SK-N-SH (cell line): Measurements from ENCODE around the gene RFNG. TPM values are rescaled to one million over a fixed set of nuclear protein-coding genes. Genes with fewer than 3 reads are reported as not detected.

Source experiments
- CTCF ChIA-PET: fragments of 300-600, 350-600 bp; formaldehyde crosslinking; extraction: SDS; loops from one replicate; lab custom pipeline; 2021; lab: Yijun Ruan, JAX
- POLR2A ChIA-PET: fragments of 350-600 bp; sonication (Branson Sonifier 250); formaldehyde crosslinking; extraction: SDS; loops from one replicate; lab custom pipeline; 2020; ENCODE audit warnings: antibody characterized with exemption, inconsistent platforms; lab: Yijun Ruan, JAX
- DNase-seq: peaks from one replicate; pipeline ENCODE4 v3.0.0; 2012
- H2AFZ ChIP-seq: fragments of 200-600 bp; sonication (generic); 2 replicates; pipeline ENCODE4 v1.8.1; 2016; ENCODE audit warnings: antibody characterized with exemption, mild to moderate bottlenecking, low read depth
- H3F3A ChIP-seq: fragments of 200-600 bp; sonication (generic); replicated peaks from 2 replicates; pipeline ENCODE3; 2016; ENCODE audit warnings: antibody characterized with exemption, mild to moderate bottlenecking; ENCODE audit not compliant: insufficient read depth
- H3K27ac ChIP-seq, 2 experiments: fragments of 200-500 bp in 1 of 2; fragments of 200-600 bp in 1 of 2; sonication (Bioruptor generic) in 1 of 2; sonication (generic), shearing (Covaris generic) in 1 of 2; 2 replicates each; pipeline versions ENCODE4 v1.5.1 to v1.6.1; 2014 to 2016; ENCODE audit warnings: low read depth in 2 of 2, inconsistent platforms in 1 of 2, low read length in 1 of 2, mild to moderate bottlenecking in 1 of 2, mixed read lengths in 1 of 2
- H3K27me3 ChIP-seq: fragments of 200-600 bp; sonication (generic), shearing (Covaris generic); 2 replicates; pipeline ENCODE4 v1.6.1; 2016; ENCODE audit warnings: mixed run types; ENCODE audit not compliant: insufficient read depth
- H3K36me3 ChIP-seq, 2 experiments: fragments of 200-500 bp in 1 of 2; fragments of 200-600 bp in 1 of 2; sonication (Bioruptor generic) in 1 of 2; sonication (generic) in 1 of 2; replicated peaks in 1 of 2; 2 replicates each; pipeline versions ENCODE3 to v1.5.1; 2014 to 2016; ENCODE audit warnings: low read length in 1 of 2, mild to moderate bottlenecking in 1 of 2; ENCODE audit not compliant: insufficient read depth in 2 of 2, control insufficient read depth in 1 of 2
- H3K4me1 ChIP-seq, 2 experiments: fragments of 200-500 bp in 1 of 2; fragments of 200-600 bp in 1 of 2; sonication (Bioruptor generic) in 1 of 2; sonication (generic), shearing (Covaris generic) in 1 of 2; 2 replicates each; pipeline versions ENCODE4 v1.5.1 to v1.6.1; 2014 to 2016; ENCODE audit warnings: low read depth in 1 of 2, low read length in 1 of 2, mixed run types in 1 of 2; ENCODE audit not compliant: insufficient read depth in 2 of 2, control insufficient read depth in 1 of 2
- H3K4me2 ChIP-seq: fragments of 200-600 bp; sonication (generic), shearing (Covaris generic); 2 replicates; pipeline ENCODE4 v1.6.1; 2017; ENCODE audit warnings: mixed run types
- H3K4me3 ChIP-seq, 2 experiments: fragments of 200-500 bp in 1 of 2; fragments of 200-600 bp in 1 of 2; sonication (Bioruptor generic) in 1 of 2; sonication (generic), shearing (Covaris generic) in 1 of 2; 2 replicates each; pipeline versions ENCODE4 v1.5.1 to v1.8.1; 2014 to 2016; ENCODE audit warnings: low read depth in 2 of 2, inconsistent platforms in 1 of 2, low read length in 1 of 2, mild to moderate bottlenecking in 1 of 2, mixed read lengths in 1 of 2, moderate library complexity in 1 of 2
- H3K79me2 ChIP-seq: fragments of 200-600 bp; sonication (generic); 2 replicates; pipeline ENCODE4 v1.8.1; 2017; ENCODE audit warnings: mild to moderate bottlenecking; ENCODE audit not compliant: insufficient read depth
- H3K9ac ChIP-seq: fragments of 200-600 bp; sonication (generic); 2 replicates; pipeline ENCODE4 v1.6.1; 2017; ENCODE audit warnings: mixed run types
- H3K9me2 ChIP-seq: fragments of 200-600 bp; sonication (generic); 2 replicates; pipeline ENCODE4 v1.6.1; 2017; ENCODE audit warnings: mixed run types
- H3K9me3 ChIP-seq: fragments of 200-600 bp; sonication (generic); 2 replicates; pipeline ENCODE4 v1.6.1; 2017; ENCODE audit warnings: mixed run types, mild to moderate bottlenecking, moderate library complexity
- H4K20me1 ChIP-seq: fragments of 200-600 bp; sonication (generic); 2 replicates; pipeline ENCODE4 v1.6.1; 2017; ENCODE audit warnings: mild to moderate bottlenecking, mixed run types; ENCODE audit not compliant: insufficient read depth
- CHD2 ChIP-seq: fragments of 150-350 bp; IDR thresholded peaks from 2 replicates; pipeline ENCODE4 v1.6.1; 2018; ENCODE audit warnings: low read length; ENCODE audit not compliant: partially characterized antibody
- ELF1 ChIP-seq: IDR thresholded peaks from 2 replicates; pipeline ENCODE4 v1.4.0; 2012
- FOXJ3 ChIP-seq: sonication (generic); formaldehyde crosslinking; IDR thresholded peaks from 2 replicates; pipeline ENCODE4 v1.5.1; 2020; ENCODE audit warnings: mild to moderate bottlenecking, missing genetic modification reagents
- GABPA ChIP-seq: IDR thresholded peaks from 2 replicates; pipeline ENCODE4 v1.4.0; 2012; ENCODE audit warnings: low read depth, mild to moderate bottlenecking
- JUND ChIP-seq: IDR thresholded peaks from 2 replicates; pipeline ENCODE4 v1.4.0; 2012
- NFIC ChIP-seq: IDR thresholded peaks from 2 replicates; pipeline ENCODE4 v1.4.0; 2012; ENCODE audit warnings: borderline replicate concordance
- RAD21 ChIP-seq: IDR thresholded peaks from 2 replicates; pipeline ENCODE4 v1.6.1; 2012; ENCODE audit warnings: mild to moderate bottlenecking, low read length
- RXRA ChIP-seq: IDR thresholded peaks from 2 replicates; pipeline ENCODE4 v1.4.0; 2012; ENCODE audit warnings: low read depth, mild to moderate bottlenecking, borderline replicate concordance
- SMC3 ChIP-seq: IDR thresholded peaks from 2 replicates; pipeline ENCODE4 v1.6.1; 2012; ENCODE audit warnings: low read depth, low read length, improper control_type of control experiment
- USF2 ChIP-seq: fragments of 150-350 bp; IDR thresholded peaks from 2 replicates; pipeline ENCODE4 v1.6.1; 2017; ENCODE audit warnings: antibody characterized with exemption, low read length, low read depth, borderline replicate concordance
- WGBS: methylation state at CpG from one replicate; pipeline ENCODE4 v1.1.6; 2017; ENCODE audit warnings: low lambda C conversion rate; 5-methylcytosine and 5-hydroxymethylcytosine counted together
- polyA plus RNA-seq, 3 experiments: library from polyadenylated mRNA; depleted of rRNA; stranded (reverse); fragments of >200 nt; gene quantifications; 2 replicates each; pipeline ENCODE4 v1.2.3, GENCODE V29; 2012
- TF ChIP-seq, protein P1 (sequence below): IDR thresholded peaks from 2 replicates; pipeline ENCODE4 v1.4.0; 2012; ENCODE audit warnings: low read depth, borderline replicate concordance

Gene RFNG
- polyA plus RNA-seq, 1 of the 3 experiments (the other 2 are of a cell fraction), result 68.6 TPM

GRCh38 chr17:82092628-82092994 is 41.0 kb upstream of the RFNG start:
- H3K4me3 ChIP-seq, result no peak overlapping the region
- no peaks in the 10 kb centered on the region for H3K9me3 ChIP-seq
- TF ChIP-seq GABPA (no peak), JUND (no peak), RXRA (no peak), FOXJ3 (CRISPR knock-in tag) (no peak), ELF1 (no peak), NFIC (no peak), RAD21 (no peak), SMC3 (no peak), USF2 (no peak)
- TF ChIP-seq, protein P1, sequence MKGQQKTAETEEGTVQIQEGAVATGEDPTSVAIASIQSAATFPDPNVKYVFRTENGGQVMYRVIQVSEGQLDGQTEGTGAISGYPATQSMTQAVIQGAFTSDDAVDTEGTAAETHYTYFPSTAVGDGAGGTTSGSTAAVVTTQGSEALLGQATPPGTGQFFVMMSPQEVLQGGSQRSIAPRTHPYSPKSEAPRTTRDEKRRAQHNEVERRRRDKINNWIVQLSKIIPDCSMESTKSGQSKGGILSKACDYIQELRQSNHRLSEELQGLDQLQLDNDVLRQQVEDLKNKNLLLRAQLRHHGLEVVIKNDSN, result no peak
- TF ChIP-seq, all 33 proteins: peak for 0
- POLR2A ChIA-PET, result interaction anchor here (0.6 kb wide), 1 partner anchor 9 kb away, joined by 5 read pairs; no protein-coding TSS in a partner anchor
- H3K9me2 ChIP-seq, result no peaks in the 10 kb centered on the region
- no peak overlapping the region for H3K27ac ChIP-seq
- no peaks in the 10 kb centered on the region for H3F3A ChIP-seq
- H2AFZ ChIP-seq, result no peak overlapping the region
- DNase-seq, result no peak
- H3K36me3 ChIP-seq, result peaks cover 34 to 80% of the 10 kb centered on the region in 2 experiments
- 92% methylated on average over 6 of the region's 20 CpGs for WGBS
- no peaks in the 10 kb centered on the region for H3K27me3 ChIP-seq
- peaks cover 23% of the 10 kb centered on the region for H4K20me1 ChIP-seq
- no peak overlapping the region for H3K9ac ChIP-seq
- H3K4me1 ChIP-seq, result peaks cover 10 to 13% of the 10 kb centered on the region in 2 experiments; a peak in 1 of 4 replicates
- CTCF ChIA-PET, result interaction anchor here (1.0 to 4.3 kb wide), 2 partner anchors 26 to 63 kb away, joined by 4 to 22 read pairs; no protein-coding TSS in a partner anchor
- peaks cover 32% of the 10 kb centered on the region for H3K79me2 ChIP-seq
- H3K4me2 ChIP-seq, result no peak overlapping the region

DNA sequence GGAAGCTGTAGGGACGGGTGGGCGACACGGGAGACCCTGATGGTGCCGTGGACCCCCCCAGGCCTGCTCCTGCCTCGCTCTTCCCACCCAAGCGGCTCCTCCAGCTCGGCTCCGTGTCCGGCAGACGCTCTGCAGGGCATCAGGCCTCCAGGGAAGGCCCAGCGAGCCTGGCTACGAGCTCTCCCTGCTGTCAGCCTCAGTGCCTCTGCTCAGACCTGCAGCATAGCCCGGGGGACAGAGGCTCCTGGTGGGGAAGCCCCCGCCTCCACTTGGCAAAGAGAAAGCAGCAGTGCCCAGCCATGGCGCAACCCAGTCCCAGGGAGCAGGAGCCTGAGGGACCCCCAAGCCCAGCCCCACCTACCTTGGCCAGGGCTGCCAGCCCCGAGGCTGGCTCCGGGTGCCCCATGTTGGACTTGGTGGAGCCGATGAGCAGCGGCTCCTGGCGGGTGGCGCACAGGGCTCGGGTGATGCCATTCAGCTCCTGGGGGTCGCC is 40.5 kb upstream of the RFNG start:
- no peak for DNase-seq
- Histone ChIP-seq H3K27ac (no peak overlapping the region), H3K9me2 (no peaks in the 10 kb centered on the region), H3K27me3 (no peaks in the 10 kb centered on the region), H2AFZ (no peak overlapping the region)
- POLR2A ChIA-PET, result no interaction called here
- 96% methylated on average over 18 of the region's 23 CpGs for WGBS
- TF ChIP-seq CHD2, result no peak
- TF ChIP-seq, all 33 proteins: peak for 0
- Histone ChIP-seq H3F3A (no peaks in the 10 kb centered on the region), H3K79me2 (peaks cover 28% of the 10 kb centered on the region), H3K9ac (no peak overlapping the region), H3K36me3 (peaks cover 34 to 85% of the 10 kb centered on the region in 2 experiments), H3K4me3 (no peak overlapping the region), H4K20me1 (peaks cover 22% of the 10 kb centered on the region), H3K4me2 (no peak overlapping the region), H3K4me1 (peaks cover 10 to 13% of the 10 kb centered on the region in 2 experiments; a peak in 1 of 4 replicates), H3K9me3 (no peaks in the 10 kb centered on the region)
- CTCF ChIA-PET, result interaction anchor here (1.0 to 4.3 kb wide), 2 partner anchors 26 to 62 kb away, joined by 4 to 22 read pairs; no protein-coding TSS in a partner anchor
